GF-D8 (cell line): ENCODE results near the gene SGPL1.
"Not testable (repeated sequence)": the region's sequence is repeated elsewhere in the genome, so short reads cannot be mapped to it uniquely, and the experiment has no call there.

Source experiments
- DNase-seq: peaks from one replicate; lab custom pipeline; 2025; lab: John Stamatoyannopoulos, UW

Gene SGPL1

DNA sequence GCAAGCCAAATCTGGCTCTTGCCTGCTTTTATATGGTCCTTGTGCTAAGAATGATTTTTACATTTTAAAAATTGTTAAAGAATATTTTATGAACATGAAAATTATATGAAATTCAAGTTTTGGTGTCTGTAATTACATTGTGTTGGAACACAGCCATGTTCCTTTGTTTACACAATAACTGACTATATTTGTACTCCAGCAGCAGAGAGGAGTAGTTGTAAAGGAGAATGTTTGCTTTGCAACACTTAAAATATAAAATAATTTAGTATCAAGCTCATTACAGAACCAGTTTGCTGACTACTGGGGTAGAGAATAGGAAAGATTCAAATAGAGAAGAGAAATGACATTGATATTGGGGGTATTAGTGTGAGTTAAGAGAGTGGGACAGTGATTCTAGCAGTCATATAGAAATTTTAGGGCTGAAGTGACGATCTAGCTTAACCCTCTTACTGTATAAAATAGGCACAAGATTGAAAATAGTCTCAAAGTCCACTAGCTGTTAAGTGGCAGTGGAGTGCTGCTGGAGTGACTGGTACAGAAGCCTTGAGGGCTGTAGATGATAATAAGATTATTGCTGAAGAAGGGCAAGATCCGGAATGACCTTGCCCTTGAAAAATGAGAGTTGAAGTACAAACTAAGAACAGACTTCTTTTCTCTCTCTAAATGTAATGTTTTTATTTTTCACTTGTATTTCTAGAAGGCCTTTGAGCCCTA is 28.2 kb downstream of the SGPL1 start:
- no peak for DNase-seq

DNA sequence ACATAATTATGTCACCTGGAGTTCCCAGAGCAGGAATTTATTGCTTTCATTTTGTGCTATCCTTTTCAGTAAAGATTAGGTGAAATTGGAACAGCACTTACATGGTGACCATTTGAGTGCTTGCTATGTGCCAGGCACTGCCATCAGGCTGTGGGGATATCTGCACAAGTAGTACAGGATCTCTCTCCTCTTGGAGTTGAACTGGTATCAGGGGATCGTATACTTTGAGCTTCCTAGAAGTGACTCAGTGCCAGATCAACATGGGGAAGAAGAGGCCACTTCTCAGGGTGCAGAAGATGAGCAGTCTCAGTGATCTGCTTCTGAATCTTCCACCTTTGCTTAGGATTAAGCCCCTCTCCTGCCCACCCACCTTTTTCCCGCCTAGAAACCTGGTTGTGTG is 29.5 kb downstream of the SGPL1 start:
- no peak for DNase-seq

DNA sequence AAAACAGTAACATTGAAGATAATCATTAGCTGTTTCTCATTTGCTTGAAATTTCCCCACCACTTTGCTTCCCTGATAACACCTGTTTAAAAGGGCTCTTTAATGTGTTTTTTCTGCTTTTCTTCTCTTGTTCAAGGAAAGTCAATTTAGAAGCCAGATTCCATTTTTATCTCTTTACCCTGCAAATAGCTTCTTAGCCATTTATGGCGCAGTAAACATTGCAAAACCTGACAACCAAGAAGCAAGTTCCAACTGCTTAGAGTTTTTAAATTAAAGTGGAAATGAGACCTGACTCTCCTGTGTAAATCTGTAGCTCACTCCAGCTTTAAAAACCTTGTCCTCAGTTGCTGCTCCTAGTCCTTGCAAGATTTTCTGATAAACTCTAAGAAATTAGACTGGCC is 30.1 kb downstream of the SGPL1 start:
- DNase-seq: no peak

DNA sequence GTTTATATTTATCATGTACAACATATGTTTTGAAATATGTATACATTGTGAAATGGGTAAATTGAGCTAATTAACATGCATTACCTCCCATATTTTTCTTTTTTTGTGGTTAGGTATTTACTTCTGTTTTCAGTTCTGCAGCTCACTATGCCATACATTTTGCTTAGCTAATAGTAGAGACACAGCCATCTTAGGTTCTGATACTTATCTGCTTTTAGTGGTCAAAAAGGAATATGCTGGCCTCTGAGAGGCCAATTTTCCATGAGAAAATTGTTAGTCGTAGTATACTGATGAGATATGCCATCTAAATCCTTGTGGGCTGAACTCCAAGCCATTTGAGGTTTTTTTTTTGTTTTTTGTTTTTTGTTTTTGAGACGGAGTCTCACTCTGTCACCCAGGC is 31.0 kb downstream of the SGPL1 start:
- no peak for DNase-seq

DNA sequence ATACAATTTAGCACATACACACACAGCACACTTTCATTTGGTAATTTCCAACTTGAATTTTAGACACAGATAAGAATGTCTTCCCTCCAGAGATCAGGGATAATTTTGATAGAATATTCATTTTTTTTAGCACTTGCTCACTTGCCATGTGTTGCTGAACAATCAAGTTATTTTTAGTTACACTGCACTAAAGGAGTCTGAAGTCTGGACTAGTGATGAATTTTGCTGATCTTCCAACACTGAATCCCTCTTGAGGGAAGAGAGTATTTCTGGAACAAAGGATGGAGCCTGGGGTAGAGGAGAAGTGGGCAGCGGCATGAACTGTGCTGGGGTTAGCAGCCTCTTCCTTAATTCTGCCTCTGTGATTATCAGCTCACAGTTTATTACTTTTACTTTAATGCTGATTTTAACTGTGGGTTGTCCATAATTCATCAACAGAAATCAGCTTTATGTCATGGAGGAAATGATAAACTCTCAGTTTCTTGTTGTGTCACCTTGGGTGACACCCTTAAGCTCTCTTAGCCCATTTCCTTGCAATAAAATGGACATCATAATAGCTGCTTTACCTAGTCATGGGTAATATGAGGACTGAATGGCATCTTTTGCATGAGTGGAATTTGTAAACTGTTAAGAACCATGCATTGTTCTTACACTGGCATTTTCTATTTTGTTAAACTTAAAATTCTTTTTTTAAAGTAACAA is 32.1 kb downstream of the SGPL1 start:
- DNase-seq: no peak

DNA sequence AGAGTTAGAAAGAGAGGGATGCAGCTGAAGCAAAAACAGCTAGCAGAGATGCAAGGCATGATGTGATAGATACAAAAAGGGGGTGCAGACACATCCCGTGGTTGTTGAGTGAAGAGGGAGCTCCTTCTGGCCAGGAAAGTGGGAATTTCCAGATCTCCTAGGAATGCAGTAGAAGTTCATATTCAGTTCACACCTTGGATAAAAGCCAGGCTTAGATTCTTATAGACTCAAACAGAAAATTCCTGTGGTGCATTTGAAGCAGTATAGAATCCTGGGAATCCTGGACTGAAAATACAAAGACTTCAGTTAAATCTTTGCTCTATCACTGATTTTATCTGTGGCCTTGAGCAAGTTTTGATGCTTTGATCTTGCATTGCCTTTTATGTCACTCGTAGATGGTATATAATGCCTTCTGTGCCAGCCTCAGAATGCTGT is 33.9 kb downstream of the SGPL1 start:
- DNase-seq: no peak

DNA sequence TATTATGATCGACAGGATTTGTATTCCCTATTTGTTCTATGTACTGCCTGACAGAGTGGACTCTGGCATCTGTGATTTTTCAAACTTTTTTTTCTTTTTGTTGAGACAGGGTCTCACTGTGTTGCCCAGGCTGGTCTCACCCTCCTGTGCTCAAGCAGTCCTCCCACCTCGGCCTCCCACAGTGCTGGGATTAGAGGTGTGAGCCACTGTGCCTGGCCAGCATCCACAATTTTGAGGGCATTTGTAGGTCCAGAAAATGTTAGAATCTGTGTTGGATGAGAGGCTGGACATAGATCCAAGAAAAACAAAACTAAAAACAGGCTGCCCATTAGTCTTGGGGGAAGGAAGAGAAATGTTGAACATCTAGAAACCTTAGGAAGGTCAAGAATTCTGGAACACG is 34.3 kb downstream of the SGPL1 start:
- no peak for DNase-seq

DNA sequence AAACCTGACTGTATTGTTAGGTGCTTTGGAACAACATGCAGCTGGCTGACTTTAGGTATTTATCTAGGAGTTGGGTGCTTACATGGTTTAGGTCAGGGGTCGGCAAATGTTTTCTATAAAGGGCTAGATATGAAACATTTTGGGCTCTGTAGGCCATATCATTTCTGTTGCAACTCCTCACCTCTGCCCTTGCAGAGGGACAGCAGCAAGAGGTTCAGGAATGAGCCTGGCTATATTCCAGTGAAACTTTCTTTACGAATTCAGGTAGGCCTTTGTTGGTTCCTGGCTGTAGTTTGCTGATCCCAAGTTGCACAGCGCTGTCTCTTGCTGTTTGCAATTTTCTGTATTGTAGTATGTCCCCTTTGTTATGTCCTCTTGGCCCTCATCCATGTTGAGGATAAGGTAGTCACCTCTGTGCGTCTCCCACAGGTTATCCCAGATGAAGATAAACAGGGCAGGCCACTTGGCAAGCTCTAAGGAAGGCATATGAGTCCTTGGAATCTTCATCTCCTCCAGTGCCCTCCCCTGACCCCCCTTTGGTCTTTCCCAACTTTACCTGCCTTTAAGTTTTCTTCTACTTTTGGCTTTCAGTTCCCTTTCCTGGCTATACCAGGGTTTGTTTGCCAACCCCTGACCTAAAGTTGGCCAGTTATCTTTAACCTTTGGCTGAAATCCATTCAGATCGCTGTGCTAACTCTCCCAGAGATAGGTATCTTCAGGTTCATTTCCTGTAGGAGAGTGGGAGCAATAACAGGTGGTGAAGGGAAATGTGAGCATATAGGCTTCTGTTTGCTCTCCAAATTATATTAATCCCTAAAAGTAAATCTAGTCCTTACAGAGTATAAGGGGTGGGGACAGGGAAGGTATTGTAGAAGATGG is 36.1 kb downstream of the SGPL1 start:
- no peak for DNase-seq

DNA sequence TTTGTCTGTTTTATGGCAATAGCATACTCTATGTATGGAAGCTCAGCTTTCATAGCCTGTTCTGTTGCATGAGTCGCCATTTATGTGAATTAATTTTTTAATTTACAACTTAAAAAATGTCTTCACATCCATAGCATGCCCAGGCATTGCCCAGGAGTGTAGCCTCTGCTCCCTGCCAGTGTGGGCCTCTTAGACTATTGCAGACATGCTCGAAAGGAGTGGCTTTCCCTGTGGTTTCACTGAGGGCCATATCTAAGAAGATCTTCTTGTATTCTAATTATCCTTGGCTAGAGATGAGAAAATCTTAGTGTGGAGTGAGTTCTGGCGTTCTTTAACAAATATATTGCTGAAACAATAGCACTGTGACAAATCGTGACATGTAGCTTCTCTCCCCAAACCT is 37.3 kb downstream of the SGPL1 start:
- no peak for DNase-seq

DNA sequence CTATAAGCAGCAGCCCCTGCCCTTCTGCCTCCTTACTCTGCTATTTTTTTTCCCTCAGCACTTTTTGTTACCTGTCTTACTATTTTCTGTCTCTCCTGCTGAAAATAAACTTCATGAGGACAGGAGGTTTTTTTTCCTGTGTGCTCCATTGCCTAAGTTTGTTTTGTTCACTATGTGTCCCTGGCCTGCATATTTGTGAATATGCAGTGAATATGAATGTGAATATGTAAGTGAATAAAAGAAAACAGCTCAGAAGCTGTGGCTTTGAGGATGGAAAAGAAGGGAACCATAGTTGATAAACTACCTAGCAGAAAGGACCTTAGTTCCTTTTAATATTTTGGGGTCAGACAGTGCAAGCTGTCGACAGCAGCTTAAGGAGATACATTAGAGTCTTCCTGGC is 37.7 kb downstream of the SGPL1 start:
- no peak for DNase-seq

DNA sequence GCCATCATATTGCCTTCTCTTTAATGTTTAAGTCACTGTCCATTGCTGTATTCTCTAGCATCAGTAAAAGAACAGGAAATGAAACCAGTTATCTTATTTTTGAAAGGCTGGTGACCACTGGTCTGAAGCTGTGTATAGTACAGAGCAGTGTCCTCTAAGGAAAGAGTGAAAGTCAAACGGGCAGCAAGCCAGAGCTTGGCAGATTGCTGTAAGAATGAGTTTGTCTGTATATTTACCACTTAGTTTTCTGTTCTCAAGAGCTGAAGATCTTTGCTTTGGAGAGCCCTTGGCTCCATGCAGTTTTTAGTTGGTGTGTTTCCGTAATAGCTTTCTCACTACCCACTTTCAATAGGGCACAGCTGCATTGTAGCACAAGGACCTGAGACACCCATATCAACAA is 40.7 kb downstream of the SGPL1 start:
- no peak for DNase-seq

DNA sequence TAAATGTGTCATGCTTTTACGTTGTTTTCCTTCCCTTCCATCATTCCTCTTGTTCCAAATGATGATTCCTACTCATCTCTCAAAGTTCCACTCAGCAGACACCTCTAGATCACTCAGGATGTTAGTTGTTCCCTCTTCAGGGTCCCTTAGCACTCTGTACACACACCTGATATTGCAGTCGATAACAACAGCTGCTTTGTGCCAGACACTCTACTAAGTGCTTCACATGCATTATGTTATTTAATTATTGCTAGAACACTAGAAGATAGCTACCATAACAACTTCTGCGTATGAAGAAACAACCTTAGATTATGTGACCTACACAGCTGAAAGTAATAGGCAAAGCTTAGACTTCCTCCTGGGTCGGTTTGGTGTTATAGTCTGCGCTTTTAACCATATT is 43.0 kb downstream of the SGPL1 start:
- DNase-seq: no peak

DNA sequence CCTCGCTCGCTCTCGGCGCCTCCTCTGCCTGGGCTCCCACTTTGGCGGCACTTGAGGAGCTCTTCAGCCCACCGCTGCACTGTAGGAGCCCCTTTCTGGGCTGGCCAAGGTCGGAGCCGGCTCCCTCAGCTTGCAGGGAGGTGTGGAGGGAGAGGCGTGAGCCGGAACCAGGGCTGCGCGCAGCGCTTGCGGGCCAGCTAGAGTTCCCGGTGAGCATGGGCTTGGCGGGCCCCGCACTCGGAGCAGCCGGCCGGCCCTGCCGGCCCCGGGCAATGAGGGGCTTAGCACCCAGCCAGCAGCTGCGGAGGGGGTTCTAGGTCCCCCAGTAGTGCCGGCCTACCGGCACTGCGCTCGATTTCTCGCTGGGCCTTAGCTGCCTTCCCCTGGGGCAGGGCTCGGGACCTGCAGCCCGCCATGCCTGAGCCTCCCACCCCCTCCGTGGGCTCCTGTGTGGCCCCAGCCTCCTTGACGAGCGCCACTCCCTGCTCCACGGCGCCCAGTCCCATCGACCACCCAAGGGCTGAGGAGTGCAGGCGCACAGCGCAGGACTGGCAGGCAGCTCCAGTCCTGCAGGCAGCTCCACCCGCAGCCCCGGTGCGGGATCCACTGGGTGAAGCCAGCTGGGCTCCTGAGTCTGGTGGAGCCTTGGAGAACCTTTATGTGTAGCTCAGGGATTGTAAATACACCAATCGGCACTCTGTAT is 45.9 kb downstream of the SGPL1 start:
- DNase-seq: not testable (repeated sequence)

DNA sequence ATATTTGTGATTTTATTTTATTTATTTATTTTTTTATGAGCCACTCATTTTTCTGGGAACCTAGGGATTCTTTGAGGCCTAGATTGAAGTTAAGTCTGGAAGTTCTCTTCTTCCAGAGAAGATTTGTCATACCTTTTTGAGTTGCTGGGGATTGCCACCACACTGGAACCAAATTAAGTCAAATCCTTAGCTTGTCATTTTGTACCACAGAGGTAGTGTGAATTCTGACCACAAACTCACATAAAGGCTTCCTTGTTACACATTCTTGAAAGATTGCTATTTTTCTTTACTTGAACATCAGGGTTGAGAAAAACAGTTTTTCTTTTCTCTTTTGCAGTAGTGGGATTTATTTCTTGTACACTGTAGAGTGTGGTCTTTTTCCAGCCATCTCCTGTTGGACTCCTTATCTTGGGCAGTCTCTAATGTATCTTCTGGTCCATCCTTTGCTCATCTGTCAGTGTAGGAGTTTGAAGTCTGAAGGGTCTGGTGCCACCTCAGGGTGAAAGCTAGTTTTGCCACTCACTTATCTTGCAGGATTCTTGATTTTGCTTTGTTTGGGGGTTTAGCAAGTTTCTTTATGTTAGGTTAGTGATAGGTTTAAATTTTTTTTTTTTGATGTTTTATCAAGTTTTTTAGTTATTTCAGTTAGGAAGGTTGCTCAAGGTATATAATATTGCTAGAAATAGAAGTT is 47.9 kb downstream of the SGPL1 start:
- DNase-seq: no peak

DNA sequence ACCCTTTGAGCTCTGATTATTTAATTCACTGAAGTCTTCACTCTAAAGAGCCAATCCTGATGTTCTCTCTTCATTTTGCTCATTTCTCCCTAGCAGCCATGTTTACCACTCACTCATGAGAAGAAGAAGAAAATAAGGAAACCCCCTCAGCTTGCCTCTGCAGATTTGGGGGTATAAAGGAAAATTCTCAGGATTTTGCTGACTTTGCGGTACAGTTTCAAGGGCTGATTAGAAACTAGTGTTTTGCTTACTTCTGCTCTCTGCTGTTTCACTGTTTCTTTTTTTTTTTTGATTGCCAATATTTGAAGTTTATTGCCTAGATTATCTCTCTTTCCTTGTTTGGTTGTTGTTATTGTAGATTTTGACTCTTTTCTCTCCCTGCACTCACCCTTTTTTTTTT is 49.2 kb downstream of the SGPL1 start:
- DNase-seq: no peak

DNA sequence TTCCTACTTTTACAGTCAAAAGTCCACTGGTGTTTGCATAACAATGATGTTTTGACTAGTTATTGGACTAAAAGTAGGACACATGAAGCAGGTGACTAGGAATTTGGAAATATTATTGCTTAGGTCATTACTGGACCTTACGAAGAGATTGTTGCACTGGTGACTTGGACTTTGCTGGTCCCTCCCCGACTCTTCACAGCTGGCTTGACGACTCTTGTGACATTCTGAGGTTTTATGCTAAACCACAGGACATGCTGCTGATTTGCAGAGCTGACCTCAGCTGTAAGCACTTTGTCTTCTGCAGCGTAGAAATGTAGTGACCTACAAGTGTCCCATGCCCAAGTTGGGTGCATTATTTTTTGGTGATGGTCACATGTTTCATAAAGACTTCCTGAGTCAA is 50.7 kb downstream of the SGPL1 start:
- DNase-seq: peak; percentile 70

DNA sequence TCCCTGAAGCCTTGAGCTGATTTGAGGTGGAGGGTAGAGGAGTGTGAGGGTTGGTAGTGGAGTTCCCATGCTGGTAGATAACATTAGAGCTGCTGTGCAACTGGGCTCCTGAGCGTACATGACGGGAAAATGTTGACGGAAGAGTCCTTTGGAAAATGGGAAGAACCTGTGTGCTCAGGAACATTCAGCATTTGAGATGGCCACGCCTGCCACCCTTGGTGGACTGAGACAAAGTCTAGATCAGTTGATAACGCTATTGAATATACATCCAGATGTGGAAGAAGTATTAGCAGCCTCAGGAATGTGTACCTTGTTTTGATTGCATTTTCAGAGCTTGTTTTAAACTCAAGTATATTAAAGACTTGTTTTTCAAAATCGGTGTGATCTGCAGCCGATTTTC is 56.5 kb downstream of the SGPL1 start:
- DNase-seq: no peak

DNA sequence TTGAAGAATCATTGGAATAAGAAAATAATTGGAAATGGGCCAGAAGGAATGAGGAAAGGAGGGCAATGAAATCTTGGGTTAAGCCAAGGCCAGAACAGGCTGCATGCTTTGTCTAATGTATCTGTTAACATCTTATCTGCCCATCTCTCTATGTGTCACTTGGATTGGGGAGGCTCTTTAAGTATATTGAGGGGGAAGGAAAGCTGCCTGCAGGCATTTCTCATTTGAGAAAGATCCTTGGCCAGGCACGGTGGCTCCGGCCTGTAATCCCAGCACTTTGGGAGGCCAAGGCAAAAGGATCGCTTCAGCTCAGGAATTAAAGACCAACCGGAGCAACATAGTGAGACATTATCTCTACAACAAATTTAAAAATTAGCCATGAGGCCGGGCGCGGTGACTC is 58.3 kb downstream of the SGPL1 start:
- DNase-seq: no peak

DNA sequence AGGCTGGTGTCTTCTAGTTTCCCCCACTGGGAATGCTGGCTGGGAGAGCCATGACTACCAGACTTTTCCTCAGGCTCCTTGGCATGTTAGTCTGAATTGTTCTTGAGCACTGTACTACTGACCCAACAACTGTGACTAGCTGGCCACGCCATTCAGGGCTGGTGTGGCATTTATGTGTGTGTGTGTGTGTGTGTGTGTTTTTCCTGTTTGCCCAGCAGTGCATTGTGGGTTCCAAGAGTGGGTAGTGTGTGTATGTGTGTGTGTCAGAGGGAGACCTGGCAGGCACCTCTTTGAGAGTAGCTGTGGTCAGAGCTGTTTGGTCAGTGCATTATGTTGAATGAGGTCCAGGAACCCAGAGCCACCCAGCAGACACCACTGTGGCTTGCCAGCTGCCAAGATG is 63.5 kb downstream of the SGPL1 start:
- no peak for DNase-seq

DNA sequence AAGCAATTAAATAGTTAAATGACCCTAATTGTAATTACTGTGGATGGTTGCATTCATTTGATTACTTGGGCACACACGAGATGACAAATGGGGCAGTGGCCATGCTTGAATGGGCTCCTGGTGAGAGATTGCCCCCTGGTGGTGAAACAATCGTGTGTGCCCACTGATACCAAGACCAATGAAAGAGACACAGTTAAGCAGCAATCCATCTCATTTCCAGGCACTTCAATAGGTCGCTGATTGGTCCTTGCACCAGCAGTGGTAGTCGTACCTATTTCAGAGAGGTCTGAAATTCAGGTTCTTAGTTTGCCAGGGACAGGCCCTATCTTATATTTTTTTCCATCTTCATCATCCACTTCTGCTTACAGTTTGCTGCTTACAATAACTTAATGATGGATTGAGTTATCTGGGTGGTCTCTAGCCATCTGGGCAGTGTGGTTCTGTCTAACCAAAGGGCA is 64.4 kb downstream of the SGPL1 start:
- DNase-seq: peak; percentile 36

DNA sequence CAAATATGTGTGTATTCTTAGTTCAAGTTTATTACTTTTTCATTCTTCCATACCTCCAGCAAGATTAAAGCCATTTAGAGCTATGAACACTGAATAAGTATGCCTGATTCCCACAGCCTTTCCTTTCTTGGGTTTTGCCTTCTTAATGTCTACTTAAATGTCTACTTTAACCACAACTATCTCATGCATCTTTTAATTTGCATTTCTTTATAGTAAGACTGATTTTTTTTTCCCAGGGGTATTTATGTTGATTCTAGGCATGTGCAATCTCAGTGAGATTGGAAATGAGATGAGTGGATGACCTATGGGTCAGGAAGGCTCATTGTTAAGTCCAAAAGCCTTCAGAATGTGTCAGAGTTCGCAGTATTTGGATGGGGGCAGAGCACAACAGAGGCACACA is 69.0 kb downstream of the SGPL1 start:
- DNase-seq: no peak

DNA sequence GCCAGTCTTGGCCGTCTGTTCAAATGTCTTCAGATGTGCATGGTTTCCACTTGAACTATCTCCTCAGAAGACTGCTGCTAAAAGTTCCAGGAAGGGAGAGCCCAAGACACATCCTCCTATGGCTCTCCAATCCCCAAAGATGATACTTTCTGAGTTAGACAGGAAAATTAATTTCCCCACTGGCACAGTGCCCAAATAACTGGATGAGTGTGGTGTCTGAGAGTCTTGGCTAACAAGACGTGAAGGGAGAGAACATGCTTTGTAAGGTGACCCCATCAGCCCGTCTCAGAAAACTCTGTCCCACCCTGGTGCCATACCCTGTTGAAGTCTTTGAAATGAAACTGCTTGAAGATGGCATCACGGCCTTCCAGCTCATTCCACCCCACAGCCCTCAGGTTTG is 69.7 kb downstream of the SGPL1 start:
- DNase-seq: no peak
